GM21367 (cell line): ENCODE data around the gene BSN.
A peak's percentile ranks its signal among the peaks of the same experiment; 100 is the strongest.

Experiments used
- ATAC-seq: cut with Tn5 transposase; IDR thresholded peaks from one replicate; pipeline ENCODE4 v1.9.1; 2021; ENCODE audit not compliant: unreplicated experiment

The BSN gene

DNA sequence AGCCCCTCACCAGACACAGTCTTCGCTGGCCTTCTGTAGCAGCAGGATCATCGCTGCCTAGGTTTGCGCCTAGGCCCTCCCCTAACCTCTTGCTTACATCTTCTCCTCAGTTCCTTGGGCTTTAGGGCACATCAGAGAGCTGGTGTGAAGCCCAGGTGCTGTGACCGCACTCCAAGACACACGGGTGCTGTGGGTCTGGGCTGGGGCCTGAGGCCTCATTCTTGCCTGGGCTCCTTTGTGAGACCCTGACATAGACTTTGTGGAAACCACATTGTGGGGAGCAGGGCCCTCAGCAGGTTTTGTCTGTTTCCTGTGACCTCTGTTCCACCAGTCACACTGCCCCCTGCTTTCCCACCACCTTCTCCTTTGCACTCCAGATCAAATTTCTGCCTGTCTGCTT lies 157.2 kb downstream of the BSN start:
- ATAC-seq, result no peak

GRCh38 chr3:49712166-49712565 lies 157.9 kb downstream of the BSN start:
- no peak for ATAC-seq

DNA sequence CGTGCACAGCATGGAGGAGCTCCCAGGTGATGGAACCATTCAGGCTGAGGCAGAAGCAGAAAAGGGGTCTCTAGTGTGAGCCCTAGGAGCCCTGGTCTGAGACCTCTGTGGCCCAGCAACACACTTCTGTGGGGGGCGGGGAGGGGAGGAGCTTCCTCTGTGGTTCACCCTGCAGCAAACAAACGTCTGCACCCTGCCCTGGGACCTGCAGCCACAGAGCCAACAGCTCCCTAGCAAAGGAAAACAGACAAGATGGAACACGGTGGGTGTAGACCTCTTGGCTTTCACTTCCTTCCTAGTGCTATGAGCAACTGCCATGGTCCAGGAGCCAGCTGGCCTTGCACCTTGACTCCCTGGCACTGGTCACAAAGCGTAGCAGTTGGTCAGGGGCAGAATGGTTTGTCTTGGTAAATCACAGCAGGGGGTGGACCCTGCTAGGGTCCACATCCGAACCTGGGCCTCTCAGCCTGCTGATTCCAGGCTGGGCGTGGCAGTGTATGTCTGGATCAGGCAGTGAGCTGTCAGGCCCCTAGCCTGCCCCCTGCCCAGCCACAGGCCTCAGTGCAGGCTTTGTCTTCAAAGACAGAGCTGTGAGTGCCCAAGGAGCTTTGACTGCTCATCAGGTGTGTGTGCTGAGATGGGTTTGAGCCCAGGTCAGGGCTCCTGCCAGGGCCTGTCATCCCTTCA lies 158.5 kb downstream of the BSN start:
- ATAC-seq, result no peak

DNA sequence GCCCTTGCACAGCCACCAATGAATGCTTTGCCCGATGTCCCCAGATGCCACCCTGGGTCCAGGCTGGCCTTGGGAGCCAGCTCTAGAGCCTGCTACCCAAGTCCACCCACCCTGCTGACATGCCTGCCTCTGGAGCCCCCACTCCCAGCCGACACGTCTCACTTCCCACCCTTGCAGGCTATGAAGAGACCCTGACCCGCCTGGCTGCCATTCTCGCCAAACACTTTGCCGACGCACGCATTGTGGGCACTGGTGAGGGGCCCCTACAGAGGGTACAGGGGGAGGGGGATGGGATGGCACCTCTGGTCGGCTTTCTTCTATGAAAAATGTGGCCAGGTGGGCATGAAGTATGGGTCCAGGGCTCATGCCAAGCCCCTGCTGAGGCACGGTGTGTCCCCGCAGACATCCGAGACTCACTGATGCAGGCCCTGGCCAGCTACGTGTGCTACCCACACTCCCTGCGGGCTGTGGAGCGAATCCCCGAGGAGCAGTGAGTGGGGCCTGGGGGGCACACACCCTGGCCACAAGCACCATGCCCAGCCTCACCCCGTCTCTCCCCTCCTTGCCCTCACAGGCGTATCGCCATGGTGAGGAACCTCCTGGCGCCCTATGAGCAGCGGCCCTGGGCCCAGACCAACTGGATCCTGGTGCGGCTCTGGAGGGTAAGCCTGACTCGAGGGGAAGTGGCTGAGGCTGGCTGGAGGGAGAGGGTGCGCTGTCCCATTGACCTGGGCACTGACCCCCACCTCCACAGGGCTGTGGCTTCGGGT lies 159.2 kb downstream of the BSN start:
- no peak for ATAC-seq

- ATAC-seq, result no peak
These were observed 160.7 kb downstream of the BSN start for GRCh38 chr3:49714728-49715550.

DNA sequence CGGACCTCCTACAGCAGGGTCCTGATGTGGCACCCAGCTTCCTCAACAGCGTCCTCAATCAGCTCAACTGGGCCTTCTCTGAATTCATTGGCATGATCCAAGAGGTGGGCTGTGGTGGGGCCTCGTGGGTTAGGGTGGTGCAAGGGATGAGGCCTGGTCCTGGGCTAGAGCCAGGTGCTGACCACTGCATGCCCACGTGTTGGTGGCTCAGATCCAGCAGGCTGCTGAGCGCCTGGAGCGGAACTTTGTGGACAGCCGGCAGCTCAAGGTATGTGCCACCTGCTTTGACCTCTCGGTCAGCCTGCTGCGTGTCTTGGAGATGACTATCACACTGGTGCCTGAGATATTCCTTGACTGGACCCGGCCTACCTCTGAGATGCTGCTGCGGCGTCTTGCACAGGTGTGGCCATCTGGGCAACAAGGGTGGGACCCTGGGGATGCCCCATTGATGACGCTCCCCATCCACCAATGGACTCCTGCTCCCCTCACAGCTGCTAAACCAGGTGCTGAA lies 161.4 kb downstream of the BSN start:
- no peak for ATAC-seq

GRCh38 chr3:49716169-49716568 lies 161.9 kb downstream of the BSN start:
- ATAC-seq, result no peak

- no peak for ATAC-seq
These were observed 162.5 kb downstream of the BSN start for GRCh38 chr3:49716691-49717210.

GRCh38 chr3:49717211-49717958 lies 163.1 kb downstream of the BSN start:
- ATAC-seq, result no peak

- ATAC-seq, result no peak
These were observed 163.9 kb downstream of the BSN start for GRCh38 chr3:49717959-49718857.

DNA sequence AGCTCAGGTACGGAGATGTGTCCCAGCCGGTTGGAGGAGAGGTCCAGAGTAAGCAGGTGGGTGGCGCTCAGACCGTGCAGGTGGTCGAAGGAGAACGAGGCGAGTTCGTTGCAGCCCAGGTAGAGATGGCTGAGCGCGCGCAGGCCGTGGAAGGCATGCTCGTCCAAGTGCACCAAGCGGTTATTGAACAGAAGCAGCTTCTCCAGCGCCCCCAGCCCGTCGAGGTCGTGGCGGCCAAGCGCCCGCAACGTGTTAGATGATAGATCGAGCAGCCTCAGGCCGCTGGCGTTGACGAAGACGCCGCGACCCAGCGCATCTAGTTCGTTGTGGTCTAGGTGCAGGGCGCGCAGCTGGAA lies 164.6 kb downstream of the BSN start:
- no peak for ATAC-seq

DNA sequence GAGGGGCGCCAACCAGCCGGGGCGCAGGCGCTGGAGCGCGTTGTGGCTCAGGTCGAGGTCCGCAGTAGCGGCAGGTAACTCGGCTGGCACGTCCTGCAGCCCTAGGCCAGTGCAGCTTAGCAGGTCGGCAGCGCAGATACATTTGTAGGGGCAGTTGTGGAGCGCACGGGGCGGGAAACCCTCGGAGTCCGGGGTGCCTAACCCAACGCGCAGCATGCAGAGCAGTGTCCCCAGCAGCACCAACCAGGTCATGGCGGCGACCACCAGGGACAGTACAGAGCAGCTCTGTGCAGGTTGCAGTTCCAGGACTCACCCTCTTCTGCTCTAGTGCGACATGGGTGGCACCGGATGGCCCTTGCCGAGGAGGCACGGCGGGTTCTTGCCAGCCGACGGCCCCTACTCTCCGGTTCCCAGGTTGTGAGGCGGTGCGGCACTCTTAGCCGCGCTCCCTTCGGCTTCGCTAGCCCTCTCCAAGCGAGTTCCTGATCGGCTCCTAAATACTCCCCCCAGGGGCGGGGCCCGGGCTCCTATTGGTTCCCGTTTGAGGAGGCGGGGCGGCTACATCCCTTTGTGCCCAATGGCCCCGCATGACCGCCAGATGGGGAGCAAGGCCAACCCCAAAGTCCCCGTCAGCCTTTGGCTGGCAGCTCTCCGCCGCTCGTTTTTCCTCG lies 165.1 kb downstream of the BSN start, which contains the start of gene AMIGO3:
Gene AMIGO3 (minus strand): TSS at position 471 of the 671 bp plus-strand sequence. CDS start 219 bp downstream, at position 252.
- ATAC-seq, result peak; percentile 38
